ENCODE measurements around the gene GRAMD1B. TPM values are rescaled to one million over a fixed set of nuclear protein-coding genes. Genes with fewer than 3 reads are reported as not detected.

GRAMD1B gene
- total and polyA plus RNA-seq, 4 donors, result 0.79 to 5.4 (median 4.6) TPM

DNA sequence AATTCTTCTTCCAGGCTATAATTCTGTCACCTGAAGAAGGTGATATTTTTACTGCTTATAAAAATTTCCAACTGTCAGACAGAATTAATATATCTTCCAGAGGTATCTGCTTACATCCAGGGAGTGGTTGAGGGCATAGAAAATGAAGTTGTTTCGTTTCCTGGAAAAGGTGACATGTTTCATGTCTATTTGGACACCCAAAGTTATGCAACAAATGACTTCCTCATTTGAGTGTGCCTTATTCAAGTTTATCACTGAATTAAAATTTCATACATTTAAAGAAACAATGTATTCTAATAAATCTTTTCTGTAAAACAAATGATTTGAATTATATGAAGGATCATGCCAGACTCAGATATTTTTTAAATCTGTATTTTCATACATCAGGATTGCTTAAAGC lies 8.5 kb upstream of the GRAMD1B start:
- no peak for ATAC-seq (ENCODE audit: low FRiP score)
- Histone ChIP-seq H3K9me3 (ENCODE audit: control insufficient read depth, low read length) (no peaks in the 10 kb centered on the region), H3K27me3 (ENCODE audit: control insufficient read depth in 1 of 2, insufficient read depth in 2 of 2, low read length in 1 of 2) (no peaks in the 10 kb centered on the region), H3K27ac (ENCODE audit: low read depth in 1 of 2, low read length in 2 of 2) (no peak overlapping the region), H3K4me1 (ENCODE audit: control insufficient read depth in 1 of 2, insufficient read depth in 2 of 2, low read length in 2 of 2) (no peaks in the 10 kb centered on the region), H3K36me3 (ENCODE audit: control insufficient read depth in 1 of 2, insufficient read depth in 2 of 2, low read length in 1 of 2) (no peaks in the 10 kb centered on the region), H3K4me3 (ENCODE audit: low read length in 2 of 2) (no peak overlapping the region)
- DNase-seq, result no peak
- WGBS, 2 donors, result 42 to 55% methylated on average over 1 of the region's 1 CpG
- intact Hi-C loops (cut with DNase I), result no loop called here

DNA sequence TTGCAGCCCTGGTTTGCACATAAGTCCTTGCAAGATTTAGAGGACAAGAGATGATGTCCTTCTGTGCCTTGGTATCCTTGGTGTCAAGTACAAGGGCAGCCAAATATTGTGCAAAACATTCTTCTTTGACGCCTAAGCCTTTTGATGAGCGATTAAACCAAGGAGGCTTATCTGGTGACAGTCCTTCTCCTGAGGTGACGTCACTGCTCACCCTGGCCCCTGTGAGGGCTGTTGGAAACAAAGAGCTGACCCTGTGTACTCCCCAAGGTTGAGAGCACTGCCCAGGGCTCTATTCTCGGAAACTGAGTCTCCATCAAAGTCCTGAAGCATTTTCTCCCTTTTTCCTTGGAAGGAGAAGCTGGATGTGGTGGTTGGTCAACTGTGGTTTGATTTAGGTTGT lies 4.7 kb upstream of the GRAMD1B start:
- H3K4me1 ChIP-seq (ENCODE audit: control insufficient read depth in 1 of 2, insufficient read depth in 2 of 2, low read length in 2 of 2), result no peaks in the 10 kb centered on the region
- DNase-seq (no peak), ATAC-seq (ENCODE audit: low FRiP score) (no peak)
- no peaks in the 10 kb centered on the region for H3K36me3 ChIP-seq (ENCODE audit: control insufficient read depth in 1 of 2, insufficient read depth in 2 of 2, low read length in 1 of 2)
- H3K4me3 ChIP-seq (ENCODE audit: low read length in 2 of 2), result no peak overlapping the region
- WGBS, 2 donors, result 63 to 68% methylated on average over 4 of the region's 4 CpGs
- intact Hi-C loops (cut with DNase I), result no loop called here
- H3K27ac ChIP-seq (ENCODE audit: low read depth in 1 of 2, low read length in 2 of 2), result no peak overlapping the region
- H3K9me3 ChIP-seq (ENCODE audit: control insufficient read depth, low read length), result no peaks in the 10 kb centered on the region
- no peaks in the 10 kb centered on the region for H3K27me3 ChIP-seq (ENCODE audit: control insufficient read depth in 1 of 2, insufficient read depth in 2 of 2, low read length in 1 of 2)

DNA sequence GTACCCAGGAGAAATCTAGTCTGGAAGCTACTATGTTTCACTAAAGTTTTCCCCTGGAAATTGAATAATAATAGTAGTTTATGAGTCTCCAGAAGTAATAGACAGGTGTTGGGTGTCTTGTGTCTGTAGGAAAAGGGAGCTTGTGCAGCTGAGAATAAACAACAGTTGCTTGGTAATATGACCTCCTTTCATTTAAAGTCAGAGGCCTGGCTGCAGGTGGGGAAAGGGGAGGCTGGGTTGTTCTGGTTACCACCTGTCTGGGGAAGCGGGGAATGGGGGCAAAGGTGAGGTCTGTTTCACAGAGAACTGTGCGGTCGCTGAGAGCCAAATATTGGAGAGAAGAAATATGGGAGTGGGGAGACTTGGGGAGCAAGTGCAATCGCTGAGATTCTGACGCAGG lies 3.3 kb upstream of the GRAMD1B start:
- no peaks in the 10 kb centered on the region for H3K9me3 ChIP-seq (ENCODE audit: control insufficient read depth, low read length)
- no peak for ATAC-seq (ENCODE audit: low FRiP score)
- 95 to 97% methylated on average over 5 of the region's 5 CpGs for WGBS, 2 donors
- no peak for DNase-seq
- no peak overlapping the region for H3K4me3 ChIP-seq (ENCODE audit: low read length in 2 of 2)
- no peaks in the 10 kb centered on the region for H3K27me3 ChIP-seq (ENCODE audit: control insufficient read depth in 1 of 2, insufficient read depth in 2 of 2, low read length in 1 of 2)
- H3K27ac ChIP-seq (ENCODE audit: low read depth in 1 of 2, low read length in 2 of 2), result no peak overlapping the region
- no peaks in the 10 kb centered on the region for H3K4me1 ChIP-seq (ENCODE audit: control insufficient read depth in 1 of 2, insufficient read depth in 2 of 2, low read length in 2 of 2)
- no peaks in the 10 kb centered on the region for H3K36me3 ChIP-seq (ENCODE audit: control insufficient read depth in 1 of 2, insufficient read depth in 2 of 2, low read length in 1 of 2)
- intact Hi-C loops (cut with DNase I), result no loop called here

DNA sequence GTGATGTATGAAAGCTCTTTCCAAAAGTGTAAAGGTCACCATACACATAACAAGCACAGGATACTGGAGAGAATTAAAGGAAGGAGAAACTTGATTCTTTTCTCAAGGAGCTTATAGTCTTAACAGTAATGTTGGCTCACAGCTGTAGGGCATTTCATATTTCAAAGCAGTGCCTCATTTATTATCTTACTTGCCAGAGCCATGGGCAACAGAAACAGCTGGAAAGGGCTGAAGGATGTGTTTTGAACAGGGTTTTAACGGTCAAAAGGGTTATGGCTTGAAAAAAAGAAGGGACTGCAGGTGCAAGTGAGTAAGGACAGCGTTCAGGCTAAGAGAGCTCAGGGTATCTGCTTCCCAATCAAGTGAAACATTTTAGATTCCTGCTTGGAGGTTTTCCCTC lies 2.7 kb upstream of the GRAMD1B start:
- ATAC-seq (ENCODE audit: low FRiP score), result no peak
- Histone ChIP-seq H3K36me3 (ENCODE audit: control insufficient read depth in 1 of 2, insufficient read depth in 2 of 2, low read length in 1 of 2) (no peaks in the 10 kb centered on the region), H3K9me3 (ENCODE audit: control insufficient read depth, low read length) (no peaks in the 10 kb centered on the region), H3K27me3 (ENCODE audit: control insufficient read depth in 1 of 2, insufficient read depth in 2 of 2, low read length in 1 of 2) (no peaks in the 10 kb centered on the region), H3K4me3 (ENCODE audit: low read length in 2 of 2) (no peak overlapping the region), H3K4me1 (ENCODE audit: control insufficient read depth in 1 of 2, insufficient read depth in 2 of 2, low read length in 2 of 2) (no peaks in the 10 kb centered on the region), H3K27ac (ENCODE audit: low read depth in 1 of 2, low read length in 2 of 2) (no peak overlapping the region)
- no peak for DNase-seq
- intact Hi-C loops (cut with DNase I), result no loop called here
- WGBS, 2 donors, result 59 to 66% methylated on average over 2 of the region's 2 CpGs

DNA sequence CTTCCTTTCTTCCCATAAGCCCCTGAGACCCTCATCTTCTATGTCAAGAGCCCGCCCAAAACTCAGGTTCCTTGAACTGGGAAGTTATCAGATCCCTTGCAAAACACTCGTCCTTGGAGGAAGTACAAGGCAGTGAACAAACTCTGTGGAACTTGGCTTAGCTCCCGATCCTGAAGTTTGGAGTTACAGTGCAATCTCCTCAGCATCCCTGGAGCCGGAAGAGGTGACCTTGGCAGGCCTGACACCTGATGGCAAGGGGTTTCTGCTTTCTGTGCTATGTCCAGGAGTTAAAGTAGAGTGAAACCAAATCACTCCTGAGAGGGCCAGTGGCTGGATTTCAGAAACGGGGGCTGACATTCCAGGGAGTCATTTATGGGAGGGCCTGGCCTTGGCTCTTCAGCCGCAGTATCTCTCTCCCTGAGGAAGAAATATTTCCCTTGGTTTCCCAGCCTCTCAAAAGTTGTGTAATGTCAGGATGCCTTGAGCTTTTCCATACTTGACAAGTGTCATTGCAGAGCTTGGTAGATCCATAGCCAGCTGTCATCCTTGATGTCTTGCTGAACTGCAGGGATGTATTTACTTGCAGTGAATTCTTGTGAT lies 1.9 kb upstream of the GRAMD1B start:
- intact Hi-C loops (cut with DNase I), result no loop called here
- ATAC-seq (ENCODE audit: low FRiP score), result no peak
- H3K36me3 ChIP-seq (ENCODE audit: control insufficient read depth in 1 of 2, insufficient read depth in 2 of 2, low read length in 1 of 2), result no peaks in the 10 kb centered on the region
- no peaks in the 10 kb centered on the region for H3K4me1 ChIP-seq (ENCODE audit: control insufficient read depth in 1 of 2, insufficient read depth in 2 of 2, low read length in 2 of 2)
- no peak overlapping the region for H3K27ac ChIP-seq (ENCODE audit: low read depth in 1 of 2, low read length in 2 of 2)
- no peaks in the 10 kb centered on the region for H3K9me3 ChIP-seq (ENCODE audit: control insufficient read depth, low read length)
- WGBS, 2 donors, result 55 to 63% methylated on average over 6 of the region's 6 CpGs
- DNase-seq, result no peak
- H3K4me3 ChIP-seq (ENCODE audit: low read length in 2 of 2), result no peak overlapping the region
- no peaks in the 10 kb centered on the region for H3K27me3 ChIP-seq (ENCODE audit: control insufficient read depth in 1 of 2, insufficient read depth in 2 of 2, low read length in 1 of 2)

DNA sequence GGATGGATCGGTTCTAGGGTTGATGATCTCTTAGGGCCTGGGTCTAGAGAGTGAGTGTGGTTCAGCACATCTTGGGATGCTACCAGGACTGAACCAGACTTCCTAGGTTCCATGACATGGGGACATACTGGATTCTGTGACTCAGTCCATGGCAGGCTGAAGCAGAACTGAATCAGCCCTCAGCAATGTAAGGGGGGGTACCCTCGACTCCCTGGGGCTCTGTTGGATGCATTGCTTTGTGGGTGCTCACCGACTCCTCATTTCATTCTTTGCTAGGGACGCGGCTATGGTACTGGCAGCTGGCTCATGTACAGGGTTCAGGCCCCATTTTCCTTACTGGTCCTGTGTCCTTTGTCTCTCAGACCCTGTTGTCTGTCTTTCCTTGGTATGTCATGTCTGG lies 733 bp upstream of the GRAMD1B start:
- Histone ChIP-seq H3K4me3 (ENCODE audit: low read length in 2 of 2) (no peak overlapping the region), H3K27ac (ENCODE audit: low read depth in 1 of 2, low read length in 2 of 2) (no peak overlapping the region), H3K36me3 (ENCODE audit: control insufficient read depth in 1 of 2, insufficient read depth in 2 of 2, low read length in 1 of 2) (no peaks in the 10 kb centered on the region), H3K4me1 (ENCODE audit: control insufficient read depth in 1 of 2, insufficient read depth in 2 of 2, low read length in 2 of 2) (no peaks in the 10 kb centered on the region), H3K9me3 (ENCODE audit: control insufficient read depth, low read length) (no peaks in the 10 kb centered on the region), H3K27me3 (ENCODE audit: control insufficient read depth in 1 of 2, insufficient read depth in 2 of 2, low read length in 1 of 2) (no peaks in the 10 kb centered on the region)
- ATAC-seq (ENCODE audit: low FRiP score) (no peak), DNase-seq (no peak)
- intact Hi-C loops (cut with DNase I), result no loop called here
- WGBS, 2 donors, result 86 to 90% methylated on average over 5 of the region's 5 CpGs

DNA sequence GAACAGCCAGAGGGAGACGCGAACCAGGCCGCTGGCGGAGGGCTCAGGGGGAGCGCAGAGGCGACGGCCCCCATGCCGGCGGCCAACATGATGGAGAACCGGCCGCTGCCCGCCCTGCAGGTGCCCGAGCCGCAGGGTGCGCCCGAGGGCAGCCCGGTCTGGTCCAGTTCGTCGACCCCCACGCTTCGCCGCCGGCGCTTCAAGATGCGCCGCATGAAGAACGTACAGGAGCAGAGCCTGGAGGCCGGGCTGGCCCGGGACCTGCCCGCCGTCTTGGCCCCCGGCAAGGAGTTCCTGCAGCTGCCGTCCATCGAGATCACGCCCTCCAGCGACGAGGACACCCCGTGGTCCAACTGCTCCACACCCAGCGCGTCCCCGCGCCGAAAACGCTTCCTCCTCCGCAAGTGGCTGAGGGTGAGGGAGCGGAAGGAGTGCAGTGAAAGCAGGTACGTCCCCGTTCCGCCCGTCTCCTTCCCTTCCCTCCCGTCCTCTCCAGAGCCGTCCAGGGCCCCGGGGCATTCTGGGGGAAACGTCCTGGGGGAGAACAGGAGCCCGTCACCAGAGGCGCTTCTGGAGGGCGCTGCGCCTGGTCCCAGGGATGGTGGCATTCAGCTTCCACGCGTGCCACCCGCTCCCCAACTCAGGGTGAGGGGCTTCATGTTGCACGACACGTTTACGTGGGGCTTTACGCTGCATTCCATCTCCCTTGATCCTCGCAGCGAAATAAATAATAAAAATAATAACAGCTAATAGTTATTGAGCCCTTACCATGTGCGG lies 840 bp downstream of the GRAMD1B start:
- DNase-seq, result peak; percentile 85 to 87
- peak; percentile 50 for ATAC-seq (ENCODE audit: low FRiP score)

DNA sequence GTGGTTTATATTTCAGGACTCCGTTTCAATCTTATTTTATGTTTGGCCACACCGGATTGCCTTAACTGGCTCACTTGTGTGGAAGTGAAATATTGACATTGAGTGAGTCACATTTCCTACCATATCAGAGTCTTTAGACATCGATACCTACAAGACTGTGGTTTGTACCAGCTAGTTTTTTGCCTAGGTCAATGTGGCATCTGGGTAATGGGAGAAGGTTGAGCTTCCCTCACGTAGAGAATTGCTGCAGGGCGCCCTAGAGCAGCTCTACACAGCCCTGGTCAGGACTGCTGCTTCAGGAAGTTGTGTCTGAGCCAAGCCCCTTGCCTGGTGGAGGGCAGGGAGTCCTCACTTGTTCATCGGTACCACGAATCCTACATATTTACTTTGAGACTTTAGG lies 1.6 kb downstream of the GRAMD1B start:
- H3K36me3 ChIP-seq (ENCODE audit: control insufficient read depth in 1 of 2, insufficient read depth in 2 of 2, low read length in 1 of 2), result no peaks in the 10 kb centered on the region
- no peak overlapping the region for H3K4me3 ChIP-seq (ENCODE audit: low read length in 2 of 2)
- intact Hi-C loops (cut with DNase I), result no loop called here
- no peak for ATAC-seq (ENCODE audit: low FRiP score)
- H3K9me3 ChIP-seq (ENCODE audit: control insufficient read depth, low read length), result no peaks in the 10 kb centered on the region
- H3K4me1 ChIP-seq (ENCODE audit: control insufficient read depth in 1 of 2, insufficient read depth in 2 of 2, low read length in 2 of 2), result no peaks in the 10 kb centered on the region
- H3K27me3 ChIP-seq (ENCODE audit: control insufficient read depth in 1 of 2, insufficient read depth in 2 of 2, low read length in 1 of 2), result no peaks in the 10 kb centered on the region
- 47 to 55% methylated on average over 7 of the region's 7 CpGs for WGBS, 2 donors
- DNase-seq, result no peak
- H3K27ac ChIP-seq (ENCODE audit: low read depth in 1 of 2, low read length in 2 of 2), result no peak overlapping the region

More for the DNA sequence above, 840 bp downstream of the GRAMD1B start:
- no peaks in the 10 kb centered on the region for H3K36me3 ChIP-seq (ENCODE audit: control insufficient read depth in 1 of 2, insufficient read depth in 2 of 2, low read length in 1 of 2)
- intact Hi-C loops (cut with DNase I), result no loop called here
- H3K4me3 ChIP-seq (ENCODE audit: low read length in 2 of 2), result peak overlapping the region; percentile 5 to 30
- H3K4me1 ChIP-seq (ENCODE audit: control insufficient read depth in 1 of 2, insufficient read depth in 2 of 2, low read length in 2 of 2), result no peaks in the 10 kb centered on the region
- no peaks in the 10 kb centered on the region for H3K9me3 ChIP-seq (ENCODE audit: control insufficient read depth, low read length)
- 3% methylated on average over 56 to 68 of the region's 68 CpGs for WGBS, 2 donors
- no peak overlapping the region for H3K27ac ChIP-seq (ENCODE audit: low read depth in 1 of 2, low read length in 2 of 2)
- H3K27me3 ChIP-seq (ENCODE audit: control insufficient read depth in 1 of 2, insufficient read depth in 2 of 2, low read length in 1 of 2), result no peaks in the 10 kb centered on the region

DNA sequence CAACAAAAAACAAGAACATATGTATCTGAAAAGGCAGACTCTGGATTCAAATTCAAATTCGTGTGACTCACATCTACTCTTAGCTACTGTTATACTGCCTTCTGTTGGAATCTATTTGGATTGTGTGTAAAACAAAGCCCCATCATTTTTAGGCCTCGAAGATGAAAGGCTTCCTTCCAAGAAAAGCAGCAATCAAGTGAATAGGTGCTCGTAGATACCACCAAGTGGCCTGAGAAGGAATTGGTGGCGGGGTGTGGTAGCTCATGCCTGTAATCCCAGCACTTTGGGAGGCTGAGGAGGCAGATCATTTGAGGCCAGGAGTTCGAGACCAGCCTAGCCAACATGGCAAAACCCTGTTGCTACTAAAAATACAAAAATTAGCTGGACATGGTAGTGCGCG lies 4.2 kb downstream of the GRAMD1B start:
- Histone ChIP-seq H3K9me3 (ENCODE audit: control insufficient read depth, low read length) (no peaks in the 10 kb centered on the region), H3K27me3 (ENCODE audit: control insufficient read depth in 1 of 2, insufficient read depth in 2 of 2, low read length in 1 of 2) (no peaks in the 10 kb centered on the region), H3K27ac (ENCODE audit: low read depth in 1 of 2, low read length in 2 of 2) (no peak overlapping the region), H3K4me1 (ENCODE audit: control insufficient read depth in 1 of 2, insufficient read depth in 2 of 2, low read length in 2 of 2) (no peaks in the 10 kb centered on the region), H3K4me3 (ENCODE audit: low read length in 2 of 2) (no peak overlapping the region), H3K36me3 (ENCODE audit: control insufficient read depth in 1 of 2, insufficient read depth in 2 of 2, low read length in 1 of 2) (no peaks in the 10 kb centered on the region)
- DNase-seq, result no peak
- intact Hi-C loops (cut with DNase I), result no loop called here
- no peak for ATAC-seq (ENCODE audit: low FRiP score)
- 80 to 82% methylated on average over 7 of the region's 7 CpGs for WGBS, 2 donors

All from aorta (tissue), 5 donors.